ENCODE measurements around the gene UQCRFS1.

DNA sequence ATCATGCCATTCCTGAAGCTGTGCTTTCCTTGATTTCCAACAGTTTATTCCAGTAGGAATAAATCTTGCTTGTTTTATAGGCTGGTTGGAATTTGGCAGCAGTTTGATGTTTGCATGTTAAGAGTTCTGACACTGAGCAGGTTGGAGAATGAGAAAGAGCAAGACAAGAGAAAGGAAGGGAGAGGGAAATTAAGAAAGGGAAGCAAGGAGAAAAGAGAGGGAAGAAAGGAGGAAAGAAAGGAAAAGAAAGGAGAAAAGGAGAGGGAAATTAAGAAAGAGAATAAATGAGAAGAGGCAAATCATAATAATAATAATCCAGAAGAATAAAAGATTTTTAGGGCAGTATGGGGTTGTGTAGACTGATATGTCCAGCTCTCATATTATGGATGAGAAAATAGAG is 28.4 kb upstream of the UQCRFS1 start:
- TF ChIP-seq, protein P1, sequence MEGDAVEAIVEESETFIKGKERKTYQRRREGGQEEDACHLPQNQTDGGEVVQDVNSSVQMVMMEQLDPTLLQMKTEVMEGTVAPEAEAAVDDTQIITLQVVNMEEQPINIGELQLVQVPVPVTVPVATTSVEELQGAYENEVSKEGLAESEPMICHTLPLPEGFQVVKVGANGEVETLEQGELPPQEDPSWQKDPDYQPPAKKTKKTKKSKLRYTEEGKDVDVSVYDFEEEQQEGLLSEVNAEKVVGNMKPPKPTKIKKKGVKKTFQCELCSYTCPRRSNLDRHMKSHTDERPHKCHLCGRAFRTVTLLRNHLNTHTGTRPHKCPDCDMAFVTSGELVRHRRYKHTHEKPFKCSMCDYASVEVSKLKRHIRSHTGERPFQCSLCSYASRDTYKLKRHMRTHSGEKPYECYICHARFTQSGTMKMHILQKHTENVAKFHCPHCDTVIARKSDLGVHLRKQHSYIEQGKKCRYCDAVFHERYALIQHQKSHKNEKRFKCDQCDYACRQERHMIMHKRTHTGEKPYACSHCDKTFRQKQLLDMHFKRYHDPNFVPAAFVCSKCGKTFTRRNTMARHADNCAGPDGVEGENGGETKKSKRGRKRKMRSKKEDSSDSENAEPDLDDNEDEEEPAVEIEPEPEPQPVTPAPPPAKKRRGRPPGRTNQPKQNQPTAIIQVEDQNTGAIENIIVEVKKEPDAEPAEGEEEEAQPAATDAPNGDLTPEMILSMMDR (conservative IDR thresholded peaks at IDR 0.05) = no peak
- no peak for TF ChIP-seq ZFX (IDR thresholded peaks at IDR 0.05)

Data from C4-2B (cell line).